CD4-positive, alpha-beta T cell (primary cell): ENCODE data around the gene CHRDL2. TPM values are rescaled to one million over a fixed set of nuclear protein-coding genes. Genes with fewer than 3 reads are reported as not detected.

ENCODE experiments used
- ATAC-seq: fragments of 200-7000 bp; cut with Tn5 transposase; one replicate; pipeline ENCODE4 v1.10.0; 2022; ENCODE audit warnings: mild to moderate bottlenecking; ENCODE audit not compliant: poor library complexity
- CTCF ChIA-PET: fragments of 350-600 bp; sonication (Branson Sonifier 250); formaldehyde crosslinking; loops from one replicate; lab custom pipeline; 2021; ENCODE audit warnings: antibody characterized with exemption, inconsistent platforms; lab: Charles Lee
- POLR2A ChIA-PET: fragments of 350-600 bp; sonication (Branson Sonifier 250); formaldehyde crosslinking; loops from one replicate; lab custom pipeline; 2021; ENCODE audit warnings: antibody characterized with exemption, inconsistent platforms; lab: Charles Lee
- DNase-seq, 14 experiments: peaks; one replicate each; pipeline ENCODE4 v3.0.0-alpha.2; 2013 to 2020; ENCODE audit warnings: mixed read lengths in 2 of 14
- H3K27ac ChIP-seq, 2 donors: one replicate each; pipeline versions ENCODE4 v1.5.1 to v1.7.0; 2013; ENCODE audit warnings: low read length in 2 of 2, low read depth in 1 of 2, mild to moderate bottlenecking in 1 of 2
- H3K27me3 ChIP-seq, 2 experiments: 1 replicate in 1 of 2; 2 replicates in 1 of 2; pipeline versions ENCODE4 v1.6.1 to v1.7.0; 2013; ENCODE audit warnings: low read length in 2 of 2, control low read depth in 1 of 2, mild to moderate bottlenecking in 1 of 2, moderate library complexity in 1 of 2; ENCODE audit not compliant: insufficient read depth in 2 of 2, control insufficient read depth in 1 of 2
- H3K36me3 ChIP-seq: one replicate; pipeline ENCODE4 v1.6.1; 2013; ENCODE audit warnings: low read length, control low read depth; ENCODE audit not compliant: insufficient read depth
- H3K4me1 ChIP-seq: one replicate; pipeline ENCODE4 v1.6.1; 2013; ENCODE audit warnings: low read length, control low read depth; ENCODE audit not compliant: insufficient read depth
- H3K4me3 ChIP-seq: one replicate; pipeline ENCODE4 v1.5.1; 2013; ENCODE audit warnings: mild to moderate bottlenecking, low read length, moderate library complexity
- H3K9me3 ChIP-seq, 2 experiments: 1 replicate in 1 of 2; 2 replicates in 1 of 2; pipeline versions ENCODE4 v1.6.1 to v1.7.0; 2013; ENCODE audit warnings: low read length in 2 of 2, mild to moderate bottlenecking in 2 of 2, control low read depth in 1 of 2, moderate library complexity in 1 of 2; ENCODE audit not compliant: control insufficient read depth in 1 of 2, insufficient read depth in 1 of 2
- H3K27ac Mint-ChIP-seq: one replicate; pipeline ENCODE4 v1.8.0; 2020; ENCODE audit warnings: mixed read lengths
- H3K27me3 Mint-ChIP-seq: one replicate; pipeline ENCODE4 v1.8.0; 2021; ENCODE audit warnings: mixed read lengths
- H3K36me3 Mint-ChIP-seq: one replicate; pipeline ENCODE4 v1.8.0; 2021; ENCODE audit warnings: low read depth, mixed read lengths
- H3K4me1 Mint-ChIP-seq: one replicate; pipeline ENCODE4 v1.8.0; 2021; ENCODE audit warnings: low read depth, mixed read lengths
- H3K4me3 Mint-ChIP-seq: one replicate; pipeline ENCODE4 v1.8.0; 2020; ENCODE audit warnings: mild to moderate bottlenecking, mixed read lengths
- H3K9me3 Mint-ChIP-seq: one replicate; pipeline ENCODE4 v1.8.0; 2020; ENCODE audit warnings: mixed read lengths
- CTCF ChIP-seq: fragments of 200-600 bp; IDR thresholded peaks from one replicate; pipeline ENCODE4 v1.8.0; 2022; ENCODE audit warnings: antibody characterized with exemption, mild to moderate bottlenecking
- intact Hi-C, 2 experiments: fragments of 100-400 bp; cut with DNase I in 1 of 2; cut with micrococcal nuclease in 1 of 2; formaldehyde crosslinking; loops; one replicate each; pipeline versions ENCODE4 v1.15.1 to v1.9.0; 2023 to 2025; cut with DNase I, micrococcal nuclease
- total RNA-seq, 174 experiments: library from RNA in 2 of 174; stranded (reverse) in 2 of 174; gene quantifications; one replicate each; pipeline ENCODE4 v1.2.3 and lab custom pipeline; 2021 to 2026

CHRDL2 gene
- total RNA-seq, 2 experiments from 2014 or later, result not detected

- ChIA-PET POLR2A (no interaction called here), CTCF (interaction anchor here (0.6 to 1.8 kb wide), 11 partner anchors 9 to 73 kb away, joined by 3 to 16 read pairs (median 5); partner anchors contain the start of gene RNF169)
- Mint-ChIP-seq H3K27me3 (peaks cover 32% of the 10 kb centered on the region), H3K36me3 (no peaks in the 10 kb centered on the region), H3K27ac (no peak overlapping the region), H3K4me1 (peaks cover 12% of the 10 kb centered on the region), H3K4me3 (no peak overlapping the region), H3K9me3 (no peaks in the 10 kb centered on the region)
- DNase-seq (peak in 13 of 14 experiments; percentile 16 to 78 (median 28)), ATAC-seq (peak; percentile 80)
- Histone ChIP-seq H3K4me1 (peaks cover 6% of the 10 kb centered on the region), H3K27me3 (peaks cover under 1 to 6% of the 10 kb centered on the region in 2 experiments), H3K9me3 (no peaks in the 10 kb centered on the region), H3K36me3 (no peaks in the 10 kb centered on the region), H3K27ac (no peak overlapping the region), H3K4me3 (no peak overlapping the region)
- intact Hi-C loops, result loop anchor here in 1 of 2 experiments (10.0 kb wide), 2 partner anchors 245 to 1075 kb away; partner anchors contain the start of genes LIPT2 and UVRAG
- TF ChIP-seq CTCF, result peak; percentile 82
These were observed 8.5 kb upstream of the CHRDL2 start for GRCh38 chr11:74739546-74740270.

- Mint-ChIP-seq H3K27me3 (peaks cover 61% of the 10 kb centered on the region), H3K9me3 (no peaks in the 10 kb centered on the region), H3K27ac (no peak overlapping the region), H3K4me1 (peaks cover 13% of the 10 kb centered on the region), H3K36me3 (no peaks in the 10 kb centered on the region), H3K4me3 (no peak overlapping the region)
- Histone ChIP-seq H3K9me3 (peaks cover 0 to 5% of the 10 kb centered on the region in 2 experiments), H3K27ac (no peak overlapping the region), H3K36me3 (no peaks in the 10 kb centered on the region), H3K4me3 (no peak overlapping the region), H3K27me3 (peaks cover 18 to 26% of the 10 kb centered on the region in 2 experiments), H3K4me1 (peaks cover 10% of the 10 kb centered on the region)
- ChIA-PET CTCF (interaction anchor here (0.5 to 1.5 kb wide), 2 partner anchors 8 to 14 kb away, joined by 3 to 6 read pairs; no protein-coding TSS in a partner anchor), POLR2A (no interaction called here)
- DNase-seq (no peak), ATAC-seq (no peak)
- TF ChIP-seq CTCF, result no peak
- intact Hi-C loops, result no loop called here
These were observed 4.8 kb upstream of the CHRDL2 start for GRCh38 chr11:74736031-74736430.

GRCh38 chr11:74735365-74735928 is 4.2 kb upstream of the CHRDL2 start:
- no peaks in the 10 kb centered on the region for H3K36me3 ChIP-seq
- peaks cover 10% of the 10 kb centered on the region for H3K4me1 ChIP-seq
- H3K4me1 Mint-ChIP-seq, result peaks cover 13% of the 10 kb centered on the region
- H3K4me3 Mint-ChIP-seq, result no peak overlapping the region
- no peak overlapping the region for H3K4me3 ChIP-seq
- H3K27ac ChIP-seq, result no peak overlapping the region
- ATAC-seq, result no peak
- peak in 1 of 14 experiments; percentile 31 for DNase-seq
- peaks cover 66% of the 10 kb centered on the region for H3K27me3 Mint-ChIP-seq
- no peaks in the 10 kb centered on the region for H3K36me3 Mint-ChIP-seq
- H3K27me3 ChIP-seq, result peaks cover 24 to 32% of the 10 kb centered on the region in 2 experiments
- ChIA-PET CTCF (interaction anchor here (0.5 to 1.5 kb wide), 2 partner anchors 9 to 15 kb away, joined by 3 to 6 read pairs; no protein-coding TSS in a partner anchor), POLR2A (no interaction called here)
- H3K27ac Mint-ChIP-seq, result no peak overlapping the region
- intact Hi-C loops, result no loop called here
- H3K9me3 ChIP-seq, result peaks cover 0 to 9% of the 10 kb centered on the region in 2 experiments
- H3K9me3 Mint-ChIP-seq, result no peaks in the 10 kb centered on the region
- no peak for TF ChIP-seq CTCF
